Tibial artery (tissue), 4 donors: ENCODE data around the gene TRAPPC8.

Experiments
- DNase-seq, 2 donors: peaks; one replicate each; pipeline ENCODE4 v3.0.0-alpha.2; 2019
- H3K27ac ChIP-seq, 2 donors: fragments of 200-600 bp; sonication (generic) in 1 of 2; 1 replicate in 1 of 2; 2 replicates in 1 of 2; pipeline ENCODE4 v1.5.1; 2018 to 2019; ENCODE audit warnings: mild to moderate bottlenecking in 1 of 2
- H3K27me3 ChIP-seq, 2 donors: fragments of 200-600 bp; sonication (generic) in 1 of 2; one replicate each; pipeline versions ENCODE4 v1.5.1 to v1.6.0; 2016 to 2019
- H3K36me3 ChIP-seq, 3 donors: fragments of 200-600 bp; sonication (generic) in 2 of 3; one replicate each; pipeline ENCODE4 v1.5.1; 2016 to 2019; ENCODE audit warnings: mild to moderate bottlenecking in 2 of 3
- H3K4me1 ChIP-seq, 4 donors: fragments of 200-600 bp; sonication (generic) in 2 of 4; 1 replicate in 3 of 4; 2 replicates in 1 of 4; pipeline ENCODE4 v1.5.1; 2016 to 2019
- H3K4me3 ChIP-seq, 2 donors: fragments of 200-600 bp; sonication (generic) in 1 of 2; 1 replicate in 1 of 2; 2 replicates in 1 of 2; pipeline ENCODE4 v1.5.1; 2018 to 2019; ENCODE audit warnings: mild to moderate bottlenecking in 2 of 2
- H3K9me3 ChIP-seq, 3 donors: fragments of 200-600 bp; sonication (generic) in 1 of 3; one replicate each; pipeline ENCODE4 v1.5.1; 2016 to 2019
- intact Hi-C: fragments of 100-400 bp; cut with DNase I; formaldehyde crosslinking; loops from one replicate; pipeline ENCODE4 v1.15.0; 2023; ENCODE audit warnings: low total_unique reads
- TF ChIP-seq, protein P1 (sequence below), 2 experiments: fragments of 200-600 bp in 1 of 2; fragments of 450-650 bp in 1 of 2; IDR thresholded peaks; one replicate each; pipeline ENCODE4 v1.5.1; 2017 to 2019; ENCODE audit warnings: antibody characterized with exemption in 2 of 2, mild to moderate bottlenecking in 1 of 2, moderate library complexity in 1 of 2

Gene TRAPPC8

GRCh38 chr18:31793531-31793930 is 149.4 kb downstream of the TRAPPC8 start:
- Histone ChIP-seq H3K9me3 (no peaks in the 10 kb centered on the region), H3K36me3 (no peaks in the 10 kb centered on the region), H3K4me1 (no peaks in the 10 kb centered on the region), H3K27ac (no peak overlapping the region), H3K4me3 (no peak overlapping the region), H3K27me3 (no peaks in the 10 kb centered on the region)
- intact Hi-C loops, result no loop called here
- DNase-seq, result no peak
- TF ChIP-seq, protein P1, sequence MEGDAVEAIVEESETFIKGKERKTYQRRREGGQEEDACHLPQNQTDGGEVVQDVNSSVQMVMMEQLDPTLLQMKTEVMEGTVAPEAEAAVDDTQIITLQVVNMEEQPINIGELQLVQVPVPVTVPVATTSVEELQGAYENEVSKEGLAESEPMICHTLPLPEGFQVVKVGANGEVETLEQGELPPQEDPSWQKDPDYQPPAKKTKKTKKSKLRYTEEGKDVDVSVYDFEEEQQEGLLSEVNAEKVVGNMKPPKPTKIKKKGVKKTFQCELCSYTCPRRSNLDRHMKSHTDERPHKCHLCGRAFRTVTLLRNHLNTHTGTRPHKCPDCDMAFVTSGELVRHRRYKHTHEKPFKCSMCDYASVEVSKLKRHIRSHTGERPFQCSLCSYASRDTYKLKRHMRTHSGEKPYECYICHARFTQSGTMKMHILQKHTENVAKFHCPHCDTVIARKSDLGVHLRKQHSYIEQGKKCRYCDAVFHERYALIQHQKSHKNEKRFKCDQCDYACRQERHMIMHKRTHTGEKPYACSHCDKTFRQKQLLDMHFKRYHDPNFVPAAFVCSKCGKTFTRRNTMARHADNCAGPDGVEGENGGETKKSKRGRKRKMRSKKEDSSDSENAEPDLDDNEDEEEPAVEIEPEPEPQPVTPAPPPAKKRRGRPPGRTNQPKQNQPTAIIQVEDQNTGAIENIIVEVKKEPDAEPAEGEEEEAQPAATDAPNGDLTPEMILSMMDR (IDR thresholded peaks at IDR 0.05), result no peak

- TF ChIP-seq, protein P1 (IDR thresholded peaks at IDR 0.05), result no peak
- Histone ChIP-seq H3K36me3 (no peaks in the 10 kb centered on the region), H3K9me3 (no peaks in the 10 kb centered on the region), H3K27me3 (no peaks in the 10 kb centered on the region), H3K4me3 (no peak overlapping the region), H3K4me1 (no peaks in the 10 kb centered on the region), H3K27ac (no peak overlapping the region)
- no peak for DNase-seq
- intact Hi-C loops, result no loop called here
Observed at GRCh38 chr18:31792580-31792911, 150.4 kb downstream of the TRAPPC8 start.

- no peaks in the 10 kb centered on the region for H3K9me3 ChIP-seq
- no peaks in the 10 kb centered on the region for H3K27me3 ChIP-seq
- no peak overlapping the region for H3K4me3 ChIP-seq
- no peak for DNase-seq
- no peaks in the 10 kb centered on the region for H3K36me3 ChIP-seq
- no peaks in the 10 kb centered on the region for H3K4me1 ChIP-seq
- intact Hi-C loops, result no loop called here
- TF ChIP-seq, protein P1 (IDR thresholded peaks at IDR 0.05), result no peak
- no peak overlapping the region for H3K27ac ChIP-seq
Observed at GRCh38 chr18:31791817-31792579, 150.9 kb downstream of the TRAPPC8 start.

- no peaks in the 10 kb centered on the region for H3K36me3 ChIP-seq
- no peaks in the 10 kb centered on the region for H3K9me3 ChIP-seq
- TF ChIP-seq, protein P1 (IDR thresholded peaks at IDR 0.05), result no peak
- no peak overlapping the region for H3K27ac ChIP-seq
- H3K4me1 ChIP-seq, result no peaks in the 10 kb centered on the region
- intact Hi-C loops, result no loop called here
- H3K4me3 ChIP-seq, result no peak overlapping the region
- no peaks in the 10 kb centered on the region for H3K27me3 ChIP-seq
- DNase-seq, result no peak
Observed at GRCh38 chr18:31789409-31789808, 153.5 kb downstream of the TRAPPC8 start.

- peaks cover 0 to 20% (median 15%) of the 10 kb centered on the region in 3 donors for H3K9me3 ChIP-seq
- intact Hi-C loops, result no loop called here
- no peaks in the 10 kb centered on the region for H3K4me1 ChIP-seq
- no peak for DNase-seq
- H3K4me3 ChIP-seq, result no peak overlapping the region
- TF ChIP-seq, protein P1 (IDR thresholded peaks at IDR 0.05), result no peak
- no peaks in the 10 kb centered on the region for H3K27me3 ChIP-seq
- H3K36me3 ChIP-seq, result no peaks in the 10 kb centered on the region
- H3K27ac ChIP-seq, result no peak overlapping the region
Observed at GRCh38 chr18:31783059-31783458, 159.9 kb downstream of the TRAPPC8 start.
